Suprapubic skin (tissue), 4 donors: ENCODE measurements around the gene BCL3. TPM values are rescaled to one million over a fixed set of nuclear protein-coding genes. Genes with fewer than 3 reads are reported as not detected.

ENCODE experiments used
- DNase-seq, 2 donors: peaks; one replicate each; pipeline ENCODE4 v3.0.0-alpha.2; 2019; ENCODE audit warnings: low spot score in 2 of 2
- H3K27ac ChIP-seq: fragments of 200-600 bp; sonication (generic); one replicate; pipeline ENCODE4 v1.5.1; 2019
- H3K27me3 ChIP-seq: fragments of 200-600 bp; sonication (generic); one replicate; pipeline ENCODE4 v1.5.1; 2019
- H3K36me3 ChIP-seq: fragments of 200-600 bp; sonication (generic); one replicate; pipeline ENCODE4 v1.5.1; 2019
- H3K4me1 ChIP-seq: fragments of 200-600 bp; sonication (generic); one replicate; pipeline ENCODE4 v1.5.1; 2019
- H3K4me3 ChIP-seq: fragments of 200-600 bp; sonication (generic); one replicate; pipeline ENCODE4 v1.5.1; 2019; ENCODE audit warnings: mild to moderate bottlenecking
- H3K9me3 ChIP-seq: fragments of 200-600 bp; sonication (generic); one replicate; pipeline ENCODE4 v1.5.1; 2019
- EP300 ChIP-seq: sonication (generic); formaldehyde crosslinking; IDR thresholded peaks from one replicate; pipeline ENCODE4 v1.6.1; 2017; ENCODE audit warnings: antibody characterized with exemption
- POLR2A ChIP-seq, 2 donors: fragments of 450-650 bp; IDR thresholded peaks; one replicate each; pipeline ENCODE4 v1.6.1; 2017; ENCODE audit warnings: antibody characterized with exemption in 2 of 2, mild to moderate bottlenecking in 2 of 2, moderate library complexity in 2 of 2
- POLR2AphosphoS5 ChIP-seq, 3 donors: sonication (generic); formaldehyde crosslinking; IDR thresholded peaks; one replicate each; pipeline ENCODE4 v1.6.1; 2017; ENCODE audit warnings: antibody characterized with exemption in 3 of 3
- WGBS: methylation state at CpG from one replicate; pipeline ENCODE4 v1.1.5; 2018; 5-methylcytosine and 5-hydroxymethylcytosine counted together
- total RNA-seq, 4 donors: library from RNA; depleted of rRNA; stranded (reverse); fragments of >200 nt; gene quantifications; one replicate each; pipeline ENCODE4 v1.1.0, GENCODE V29; 2016
- TF ChIP-seq, protein P1 (sequence below), 2 donors: fragments of 200-600 bp in 1 of 2; fragments of 450-650 bp in 1 of 2; sonication (generic) in 1 of 2; IDR thresholded peaks; one replicate each; pipeline ENCODE4 v1.5.1; 2016 to 2019; ENCODE audit warnings: antibody characterized with exemption in 2 of 2, mild to moderate bottlenecking in 1 of 2, moderate library complexity in 1 of 2

Gene BCL3
- total RNA-seq, 4 donors from 2014 or later, result 13.9 to 29.1 (median 17.9) TPM

DNA sequence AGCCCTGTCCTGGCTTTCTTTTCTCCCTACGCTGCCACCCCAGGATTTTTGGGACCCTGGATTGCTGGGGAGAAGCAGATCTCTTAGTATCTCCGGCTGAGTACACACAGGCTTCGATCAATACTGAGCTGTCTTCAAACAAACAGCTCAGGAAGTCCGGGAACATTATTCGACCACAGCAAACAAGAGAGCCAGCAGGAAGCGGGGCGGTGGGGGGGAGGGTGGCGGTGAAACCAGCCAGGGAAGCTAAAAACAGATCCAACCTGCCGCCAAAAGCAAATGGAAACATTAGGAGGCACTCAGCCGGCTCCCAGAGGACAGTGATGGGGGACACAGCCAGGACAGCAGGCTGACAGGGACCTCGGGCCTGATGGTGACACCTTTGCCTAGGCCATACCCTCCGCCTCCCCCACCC lies 48.2 kb downstream of the BCL3 start:
- Histone ChIP-seq H3K9me3 (no peaks in the 10 kb centered on the region), H3K4me1 (peaks cover 3% of the 10 kb centered on the region), H3K27ac (peak overlapping the region; percentile 29), H3K4me3 (no peak overlapping the region), H3K27me3 (no peaks in the 10 kb centered on the region), H3K36me3 (peaks cover 24% of the 10 kb centered on the region)
- TF ChIP-seq, protein P1, sequence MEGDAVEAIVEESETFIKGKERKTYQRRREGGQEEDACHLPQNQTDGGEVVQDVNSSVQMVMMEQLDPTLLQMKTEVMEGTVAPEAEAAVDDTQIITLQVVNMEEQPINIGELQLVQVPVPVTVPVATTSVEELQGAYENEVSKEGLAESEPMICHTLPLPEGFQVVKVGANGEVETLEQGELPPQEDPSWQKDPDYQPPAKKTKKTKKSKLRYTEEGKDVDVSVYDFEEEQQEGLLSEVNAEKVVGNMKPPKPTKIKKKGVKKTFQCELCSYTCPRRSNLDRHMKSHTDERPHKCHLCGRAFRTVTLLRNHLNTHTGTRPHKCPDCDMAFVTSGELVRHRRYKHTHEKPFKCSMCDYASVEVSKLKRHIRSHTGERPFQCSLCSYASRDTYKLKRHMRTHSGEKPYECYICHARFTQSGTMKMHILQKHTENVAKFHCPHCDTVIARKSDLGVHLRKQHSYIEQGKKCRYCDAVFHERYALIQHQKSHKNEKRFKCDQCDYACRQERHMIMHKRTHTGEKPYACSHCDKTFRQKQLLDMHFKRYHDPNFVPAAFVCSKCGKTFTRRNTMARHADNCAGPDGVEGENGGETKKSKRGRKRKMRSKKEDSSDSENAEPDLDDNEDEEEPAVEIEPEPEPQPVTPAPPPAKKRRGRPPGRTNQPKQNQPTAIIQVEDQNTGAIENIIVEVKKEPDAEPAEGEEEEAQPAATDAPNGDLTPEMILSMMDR (IDR thresholded peaks at IDR 0.05), result no peak
- no peak for TF ChIP-seq POLR2A (IDR thresholded peaks at IDR 0.05)
- TF ChIP-seq EP300, result no peak
- no peak for TF ChIP-seq POLR2AphosphoS5 (IDR thresholded peaks at IDR 0.05)
- no peak for DNase-seq
- 55% methylated on average over 11 of the region's 12 CpGs for WGBS

DNA sequence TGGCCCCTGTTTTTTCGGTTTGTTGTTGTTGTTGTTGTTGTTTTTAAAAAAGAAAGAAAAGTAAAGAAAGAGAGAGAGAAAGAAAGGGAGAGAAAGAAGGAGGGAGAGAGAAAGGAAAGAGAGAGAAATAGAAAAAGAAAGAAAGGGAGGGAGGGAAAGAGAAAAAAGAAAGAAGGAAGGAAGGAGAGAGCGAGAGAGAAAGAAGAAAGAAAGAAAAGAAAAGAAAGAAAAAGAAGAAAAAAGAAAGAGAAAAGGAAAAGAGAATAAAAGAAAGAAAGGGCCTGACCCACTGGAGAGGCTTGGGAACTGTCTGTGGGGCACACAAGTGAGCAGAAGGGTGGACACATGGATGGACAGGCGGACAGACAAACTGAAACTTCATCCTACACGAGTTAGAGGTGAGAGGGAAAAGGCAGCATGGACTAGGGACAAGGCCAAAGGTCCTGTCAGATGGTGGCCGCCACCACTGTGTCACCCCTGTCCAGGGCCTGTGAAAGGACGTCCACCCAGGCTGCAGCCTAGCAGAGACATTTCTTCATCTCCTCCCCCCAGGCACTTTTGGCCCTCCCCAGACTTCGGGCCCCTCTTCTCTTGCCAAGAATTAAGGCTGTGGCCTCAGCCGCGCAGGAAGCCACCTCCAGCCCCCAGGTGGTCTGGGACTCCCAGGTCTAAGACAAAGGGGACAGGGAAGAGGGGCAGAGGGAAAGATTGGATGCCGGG lies 51.3 kb downstream of the BCL3 start:
- Histone ChIP-seq H3K9me3 (no peaks in the 10 kb centered on the region), H3K4me1 (peaks cover 3% of the 10 kb centered on the region), H3K27me3 (no peaks in the 10 kb centered on the region), H3K27ac (no peak overlapping the region), H3K4me3 (no peak overlapping the region), H3K36me3 (peaks cover 16% of the 10 kb centered on the region)
- no peak for DNase-seq
- WGBS, result 78% methylated on average over 10 of the region's 10 CpGs
- no peak for TF ChIP-seq POLR2A (IDR thresholded peaks at IDR 0.05)
- TF ChIP-seq, protein P1 (IDR thresholded peaks at IDR 0.05), result no peak
- TF ChIP-seq POLR2AphosphoS5 (IDR thresholded peaks at IDR 0.05), result no peak
- TF ChIP-seq EP300, result no peak

DNA sequence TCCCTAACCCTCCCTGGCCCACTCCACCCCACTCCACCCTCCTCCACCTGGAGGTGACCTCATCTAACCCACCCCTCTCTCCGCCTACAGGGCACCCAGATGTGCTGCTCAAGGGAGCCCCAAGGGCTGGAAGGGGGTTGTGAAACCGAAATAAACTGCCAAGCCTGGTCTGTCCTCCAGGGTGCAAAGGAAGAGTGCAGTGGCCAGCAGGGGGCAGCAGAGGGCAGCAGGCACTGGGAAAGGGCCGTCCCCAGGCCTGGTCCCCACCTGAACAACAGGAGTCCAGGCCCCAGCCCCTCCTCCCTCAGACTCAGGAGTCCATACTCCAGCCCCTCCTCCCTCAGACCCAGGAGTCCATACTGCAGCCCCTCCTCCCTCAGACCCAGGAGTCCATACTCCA lies 52.0 kb downstream of the BCL3 start:
- Histone ChIP-seq H3K4me1 (peaks cover 3% of the 10 kb centered on the region), H3K4me3 (no peak overlapping the region), H3K9me3 (no peaks in the 10 kb centered on the region), H3K27me3 (no peaks in the 10 kb centered on the region), H3K27ac (no peak overlapping the region), H3K36me3 (peaks cover 13% of the 10 kb centered on the region)
- DNase-seq, result peak; percentile 86 to 90
- no peak for TF ChIP-seq EP300
- TF ChIP-seq, protein P1 (IDR thresholded peaks at IDR 0.05), result peak; percentile 94 to 95
- no CpG with 5 or more reads among the region's 3 CpGs for WGBS

DNA sequence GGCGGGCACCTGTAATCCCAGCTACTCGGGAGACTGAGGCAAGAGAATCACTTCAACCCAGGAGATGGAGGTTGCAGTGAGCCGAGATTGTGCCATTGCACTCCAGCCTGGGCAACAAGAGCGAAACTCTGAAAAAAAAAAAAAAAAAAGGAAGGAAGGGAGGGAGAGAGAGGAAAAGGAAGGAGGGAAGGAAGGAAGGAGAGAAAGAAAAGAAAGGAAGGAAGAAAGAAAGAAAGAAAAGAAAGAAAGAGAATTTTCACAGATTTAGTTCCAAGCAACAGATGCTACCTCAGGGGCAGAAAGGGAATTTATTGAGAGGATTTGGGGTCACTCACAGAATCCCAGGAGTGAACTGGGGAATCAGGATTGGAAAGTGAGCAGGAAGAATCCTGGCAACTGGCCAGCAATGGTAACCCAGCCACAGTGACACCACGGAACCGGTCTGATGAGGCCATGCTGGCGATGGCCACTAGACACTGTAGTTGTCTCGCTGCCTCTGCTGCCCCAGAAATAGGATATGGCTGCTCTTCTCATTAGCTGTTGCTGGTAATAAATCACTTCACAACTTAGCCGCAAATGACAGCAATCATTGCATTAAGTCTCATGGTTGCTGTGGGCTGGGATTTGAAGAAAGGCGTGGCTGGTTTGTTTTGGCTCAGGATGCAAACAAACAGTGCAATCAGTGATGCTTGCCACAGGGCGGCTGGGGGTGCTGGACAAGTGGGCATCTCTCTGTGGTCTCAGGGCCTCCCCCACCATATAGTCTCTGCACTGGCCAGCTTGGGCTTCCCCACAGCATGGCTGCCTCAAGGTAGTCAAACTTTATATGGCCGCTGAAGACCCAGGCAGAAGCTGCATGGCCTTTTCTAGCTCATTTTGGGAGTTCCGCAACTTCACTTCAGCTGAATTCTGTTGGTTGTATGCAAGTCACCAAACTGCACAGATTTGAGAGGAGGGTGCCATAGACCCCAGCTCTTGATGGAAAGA lies 55.2 kb downstream of the BCL3 start:
- no peaks in the 10 kb centered on the region for H3K27me3 ChIP-seq
- no peak for DNase-seq
- no peak overlapping the region for H3K4me3 ChIP-seq
- peaks cover 27% of the 10 kb centered on the region for H3K4me1 ChIP-seq
- WGBS, result 88% methylated on average over 13 of the region's 13 CpGs
- peaks cover 4% of the 10 kb centered on the region for H3K36me3 ChIP-seq
- TF ChIP-seq EP300, result no peak
- TF ChIP-seq, protein P1 (IDR thresholded peaks at IDR 0.05), result no peak
- TF ChIP-seq POLR2A (IDR thresholded peaks at IDR 0.05), result no peak
- TF ChIP-seq POLR2AphosphoS5 (IDR thresholded peaks at IDR 0.05), result no peak
- H3K9me3 ChIP-seq, result no peaks in the 10 kb centered on the region
- H3K27ac ChIP-seq, result no peak overlapping the region

DNA sequence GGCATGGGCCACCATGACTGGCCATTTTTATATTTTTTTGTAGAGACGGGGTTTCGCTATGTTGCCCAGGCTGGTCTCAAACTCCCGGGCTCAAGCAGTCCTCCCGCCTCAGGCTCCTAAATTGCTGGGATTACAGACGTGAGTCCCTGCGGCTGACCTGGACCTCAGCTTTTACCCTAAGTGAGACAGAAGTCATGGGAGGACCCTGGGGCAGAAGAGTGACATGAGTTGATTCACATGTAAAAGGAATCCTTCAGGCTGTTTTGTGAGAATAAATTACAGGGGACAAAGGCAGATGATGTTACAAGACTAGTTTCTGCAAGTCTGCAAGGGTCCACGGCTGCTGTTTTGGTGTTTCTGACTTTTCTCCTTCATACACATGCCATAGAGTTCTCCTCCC lies 57.8 kb downstream of the BCL3 start:
- no peak for DNase-seq
- 72% methylated on average over 7 of the region's 7 CpGs for WGBS
- TF ChIP-seq, protein P1 (IDR thresholded peaks at IDR 0.05), result no peak
- TF ChIP-seq POLR2A (IDR thresholded peaks at IDR 0.05), result no peak
- TF ChIP-seq POLR2AphosphoS5 (IDR thresholded peaks at IDR 0.05), result no peak
- no peak for TF ChIP-seq EP300
- Histone ChIP-seq H3K4me3 (no peak overlapping the region), H3K27ac (no peak overlapping the region), H3K9me3 (no peaks in the 10 kb centered on the region), H3K4me1 (peaks cover 46% of the 10 kb centered on the region), H3K36me3 (peaks cover 3% of the 10 kb centered on the region), H3K27me3 (no peaks in the 10 kb centered on the region)
